ENCODE data around the gene PPIP5K1.
"Not testable (repeated sequence)": the region's sequence is repeated elsewhere in the genome, so short reads cannot be mapped to it uniquely, and the experiment has no call there.

PPIP5K1 gene

GRCh38 chr15:43541785-43542184, 48.2 kb downstream of the PPIP5K1 start:
- TF ChIP-seq CTCF (IDR thresholded peaks at IDR 0.05; ENCODE audit: extremely low read depth, insufficient read depth, missing control alignments): no peak
- DNase-seq (ENCODE audit: low spot score): no peak
- in situ Hi-C loops (cut with MboI; ENCODE audit: low pct_unique_long_range_greater_than_20kb, low sequenced_read_pairs, unreplicated experiment): no loop called here

- no peak for DNase-seq (ENCODE audit: low spot score)
- TF ChIP-seq CTCF (IDR thresholded peaks at IDR 0.05; ENCODE audit: extremely low read depth, insufficient read depth, missing control alignments): no peak
- in situ Hi-C loops (cut with MboI; ENCODE audit: low pct_unique_long_range_greater_than_20kb, low sequenced_read_pairs, unreplicated experiment): no loop called here
Measured at GRCh38 chr15:43538091-43538490, 51.9 kb downstream of the PPIP5K1 start.

- TF ChIP-seq CTCF (IDR thresholded peaks at IDR 0.05; ENCODE audit: extremely low read depth, insufficient read depth, missing control alignments): no peak
- no peak for DNase-seq (ENCODE audit: low spot score)
- in situ Hi-C loops (cut with MboI; ENCODE audit: low pct_unique_long_range_greater_than_20kb, low sequenced_read_pairs, unreplicated experiment): no loop called here
Measured at GRCh38 chr15:43534897-43535296, 55.1 kb downstream of the PPIP5K1 start.

GRCh38 chr15:43532826-43533225, 57.2 kb downstream of the PPIP5K1 start:
- in situ Hi-C loops (cut with MboI; ENCODE audit: low pct_unique_long_range_greater_than_20kb, low sequenced_read_pairs, unreplicated experiment); DNase-seq (ENCODE audit: low spot score): not testable (repeated sequence)

- in situ Hi-C loops (cut with MboI; ENCODE audit: low pct_unique_long_range_greater_than_20kb, low sequenced_read_pairs, unreplicated experiment): no loop called here
- no peak for DNase-seq (ENCODE audit: low spot score)
- TF ChIP-seq CTCF (IDR thresholded peaks at IDR 0.05; ENCODE audit: extremely low read depth, insufficient read depth, missing control alignments): no peak
Measured at GRCh38 chr15:43531018-43531670, 58.9 kb downstream of the PPIP5K1 start.

GRCh38 chr15:43529587-43530345, 60.2 kb downstream of the PPIP5K1 start:
- in situ Hi-C loops (cut with MboI; ENCODE audit: low pct_unique_long_range_greater_than_20kb, low sequenced_read_pairs, unreplicated experiment): no loop called here
- peak; percentile 6 for DNase-seq (ENCODE audit: low spot score)
- no peak for TF ChIP-seq CTCF (IDR thresholded peaks at IDR 0.05; ENCODE audit: extremely low read depth, insufficient read depth, missing control alignments)

- DNase-seq (ENCODE audit: low spot score): no peak
- in situ Hi-C loops (cut with MboI; ENCODE audit: low pct_unique_long_range_greater_than_20kb, low sequenced_read_pairs, unreplicated experiment): no loop called here
- TF ChIP-seq CTCF (IDR thresholded peaks at IDR 0.05; ENCODE audit: extremely low read depth, insufficient read depth, missing control alignments): no peak
Measured at GRCh38 chr15:43529141-43529540, 60.9 kb downstream of the PPIP5K1 start.

All from GM13977 (cell line).